GM12892 (cell line): ENCODE results near the gene FOSL2.
"Not testable (repeated sequence)": the region's sequence is repeated elsewhere in the genome, so short reads cannot be mapped to it uniquely, and the experiment has no call there.

Experiments used
- DNase-seq: peaks from one replicate; pipeline ENCODE4 v3.0.0; 2011; ENCODE audit not compliant: insufficient read length
- FAIRE-seq: peaks from 2 replicates; lab custom pipeline; 2011; peaks lifted over from hg19 to GRCh38; lab: Jason Lieb, UNC
- POLR2A ChIP-seq: IDR thresholded peaks from 2 replicates; pipeline ENCODE4 v1.6.1; 2011; ENCODE audit warnings: low read depth, low read length, control low read depth
- POLR2AphosphoS5 ChIP-seq: IDR thresholded peaks from 2 replicates; pipeline ENCODE4 v1.6.1; 2011; ENCODE audit warnings: low read depth, low read length, control low read depth
- TAF1 ChIP-seq: IDR thresholded peaks from 2 replicates; pipeline ENCODE4 v1.6.1; 2011; ENCODE audit warnings: low read depth, mild to moderate bottlenecking, control low read depth, low read length, borderline replicate concordance

FOSL2 gene

GRCh38 chr2:28367667-28368356 lies 24.8 kb upstream of the FOSL2 start:
- TF ChIP-seq POLR2A, result no peak
- no peak for DNase-seq
- FAIRE-seq, result no peak

DNA sequence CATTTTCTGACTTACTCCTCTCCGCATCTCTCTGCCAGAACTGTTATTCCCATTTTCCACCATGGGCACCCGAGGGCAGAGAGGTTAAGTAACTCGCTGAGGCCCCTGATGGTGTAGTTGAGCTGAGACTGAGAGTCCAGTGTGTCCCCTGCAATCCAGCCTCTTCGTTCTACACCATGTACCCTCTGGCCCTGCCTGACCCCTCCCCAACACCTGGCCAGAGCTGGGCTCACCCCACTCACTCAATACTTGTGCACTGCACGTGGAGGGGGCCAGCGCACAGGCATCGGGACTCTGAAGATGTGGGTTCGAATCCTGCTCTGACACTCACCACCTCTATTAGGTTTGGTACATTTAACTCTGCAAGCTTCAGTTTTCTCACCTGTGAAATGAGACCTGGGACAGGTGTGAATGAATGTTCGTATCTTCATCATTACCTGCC lies 24.3 kb upstream of the FOSL2 start:
- FAIRE-seq (no peak), DNase-seq (no peak)
- TF ChIP-seq POLR2AphosphoS5 (no peak), TAF1 (no peak), POLR2A (no peak)

- DNase-seq (no peak), FAIRE-seq (no peak)
Measured at GRCh38 chr2:28369358-28369757, 23.3 kb upstream of the FOSL2 start.

DNA sequence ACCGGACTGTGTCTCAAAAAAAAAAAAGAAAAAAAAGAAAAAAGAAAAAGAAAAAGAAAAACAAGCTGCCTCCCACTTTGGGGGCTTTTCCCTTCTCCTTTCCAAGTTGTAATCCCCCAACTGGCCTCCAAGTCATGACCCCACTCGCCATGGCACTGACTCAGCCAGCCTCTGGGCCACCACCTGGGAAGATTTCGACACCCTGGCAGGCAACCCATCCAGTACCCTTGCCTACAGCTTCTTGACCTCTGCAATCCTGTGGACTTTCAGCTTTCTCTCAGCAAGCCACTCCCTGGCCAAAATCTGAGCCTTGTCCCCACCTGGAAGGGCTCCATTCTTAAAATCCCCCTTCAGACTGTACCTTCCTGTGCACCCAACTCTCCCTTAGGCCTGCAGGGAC lies 22.3 kb upstream of the FOSL2 start:
- DNase-seq, result no peak
- FAIRE-seq, result no peak
- no peak for TF ChIP-seq POLR2AphosphoS5
- TF ChIP-seq POLR2A, result no peak
- no peak for TF ChIP-seq TAF1

More at GRCh38 chr2:28369358-28369757, 23.3 kb upstream of the FOSL2 start:
- no peak for TF ChIP-seq TAF1
- TF ChIP-seq POLR2A, result no peak
- no peak for TF ChIP-seq POLR2AphosphoS5

DNA sequence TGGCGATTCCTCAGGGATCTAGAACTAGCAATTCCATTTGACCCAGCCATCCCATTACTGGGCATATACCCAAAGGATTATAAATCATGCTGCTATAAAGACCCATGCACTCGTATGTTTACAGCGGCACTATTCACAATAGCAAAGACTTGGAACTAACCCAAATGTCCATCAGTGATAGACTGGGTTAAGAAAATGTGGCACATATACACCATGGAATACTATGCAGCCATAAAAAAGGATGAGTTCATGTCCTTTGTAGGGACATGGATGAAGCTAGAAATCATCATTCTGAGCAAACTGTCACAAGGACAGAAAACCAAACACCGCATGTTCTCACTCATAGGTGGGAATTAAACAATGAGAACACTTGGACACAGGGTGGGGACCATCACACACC lies 20.9 kb upstream of the FOSL2 start:
- not testable (repeated sequence) for FAIRE-seq, DNase-seq

- TF ChIP-seq POLR2AphosphoS5 (no peak), POLR2A (no peak), TAF1 (no peak)
- no peak for DNase-seq
Measured at GRCh38 chr2:28373854-28374253, 18.8 kb upstream of the FOSL2 start.

DNA sequence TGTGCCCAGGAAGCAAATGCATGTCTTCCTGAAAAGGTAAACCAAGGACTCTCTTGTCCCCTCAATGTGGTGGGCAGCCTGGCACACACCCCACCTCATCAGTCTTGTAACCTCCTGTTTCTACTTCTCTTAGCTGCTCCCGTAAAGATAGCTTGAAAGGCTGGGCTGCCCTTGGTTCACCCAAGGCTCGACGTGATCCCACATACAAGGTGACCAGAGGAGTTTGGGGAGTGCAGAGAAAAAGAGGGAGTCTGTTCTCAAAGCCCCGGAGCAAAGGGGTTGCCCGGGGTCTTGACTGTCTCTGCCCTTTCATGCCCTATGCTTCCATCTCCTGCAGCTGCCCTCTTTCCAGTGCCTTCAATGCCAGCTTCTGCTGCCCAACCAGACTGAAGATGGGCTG lies 18.3 kb upstream of the FOSL2 start:
- DNase-seq, result no peak
- no peak for FAIRE-seq
- TF ChIP-seq POLR2A (no peak), POLR2AphosphoS5 (no peak), TAF1 (no peak)

More at GRCh38 chr2:28373854-28374253, 18.8 kb upstream of the FOSL2 start:
- no peak for FAIRE-seq

DNA sequence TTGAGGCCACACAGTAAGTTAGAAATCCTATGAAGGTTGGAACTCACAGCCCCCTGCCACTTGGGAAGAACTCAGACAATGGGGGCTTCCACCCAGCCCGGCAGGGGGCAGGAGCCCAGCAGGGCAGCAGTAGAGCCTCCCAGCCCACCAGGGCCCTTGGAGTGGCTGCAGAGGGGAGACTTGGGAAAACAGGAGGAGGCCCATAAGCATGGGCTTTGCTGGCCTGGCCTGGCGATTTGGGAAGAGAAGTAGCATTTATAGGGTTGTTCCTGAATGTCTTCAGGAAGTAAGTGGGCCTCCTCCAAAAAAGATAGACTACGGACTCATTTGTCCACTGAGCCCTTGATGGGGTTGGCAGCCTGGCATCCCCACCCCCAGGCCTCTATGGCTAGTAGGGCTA lies 17.4 kb upstream of the FOSL2 start:
- no peak for DNase-seq
- TF ChIP-seq TAF1, result no peak
- no peak for TF ChIP-seq POLR2AphosphoS5
- no peak for TF ChIP-seq POLR2A
- no peak for FAIRE-seq

GRCh38 chr2:28375742-28376631 lies 16.7 kb upstream of the FOSL2 start:
- DNase-seq (no peak), FAIRE-seq (no peak)
- no peak for TF ChIP-seq POLR2AphosphoS5

DNA sequence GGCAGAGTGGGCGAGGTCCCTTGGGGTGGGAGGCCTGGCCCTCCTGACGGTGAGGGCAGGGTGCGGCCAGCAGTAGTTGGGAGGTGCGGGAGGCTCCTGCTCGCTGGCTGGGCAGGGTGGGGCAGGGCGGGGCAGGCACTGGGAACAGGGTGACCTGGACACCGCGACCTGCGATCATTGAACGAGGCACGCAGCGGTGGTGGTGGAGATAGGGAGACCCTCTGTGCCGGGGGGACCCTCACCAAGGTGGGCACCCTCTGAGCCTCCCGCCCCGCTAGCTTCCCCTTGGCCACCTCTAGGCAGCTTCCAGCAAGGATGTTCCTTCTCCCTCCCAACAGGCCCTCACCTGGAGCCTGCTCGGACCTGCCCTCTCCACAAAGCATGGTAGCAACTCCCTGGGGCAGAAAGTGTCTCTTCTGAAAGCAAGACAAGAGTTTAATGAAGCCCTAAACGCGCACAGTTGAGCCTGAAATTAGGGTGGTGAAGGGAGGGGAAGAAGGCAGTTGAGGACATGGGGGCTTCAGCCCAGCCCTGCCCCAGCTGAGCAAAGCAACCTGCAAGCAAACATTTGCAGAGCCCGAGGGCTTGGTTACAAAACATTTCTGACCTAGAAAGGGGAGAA lies 15.4 kb upstream of the FOSL2 start:
- FAIRE-seq (no peak), DNase-seq (no peak)

GRCh38 chr2:28377984-28378678 lies 14.5 kb upstream of the FOSL2 start:
- FAIRE-seq (no peak), DNase-seq (no peak)
- TF ChIP-seq TAF1 (no peak), POLR2A (no peak), POLR2AphosphoS5 (no peak)

More for the DNA sequence above, 15.4 kb upstream of the FOSL2 start:
- no peak for TF ChIP-seq POLR2AphosphoS5
- no peak for TF ChIP-seq POLR2A
- TF ChIP-seq TAF1, result no peak
